BJ (cell line): Measurements from ENCODE around the gene NGF. TPM values are rescaled to one million over a fixed set of nuclear protein-coding genes. Genes with fewer than 3 reads are reported as not detected.

ENCODE experiments used
- CTCF ChIA-PET: fragments of 350-600 bp; formaldehyde crosslinking; extraction: SDS; loops from one replicate; lab custom pipeline; 2021; ENCODE audit warnings: antibody characterized with exemption, inconsistent platforms; lab: Yijun Ruan, JAX
- POLR2A ChIA-PET: fragments of 300-600 bp; sonication (Branson Sonifier 250); formaldehyde crosslinking; extraction: SDS; loops from one replicate; lab custom pipeline; 2021; ENCODE audit warnings: antibody characterized with exemption; lab: Charles Lee
- DNase-seq: peaks from one replicate; pipeline ENCODE4 v3.0.0-alpha.2; 2011; ENCODE audit warnings: low read depth
- H3K27me3 ChIP-seq: 2 replicates; pipeline ENCODE4 v1.6.0; 2011; ENCODE audit warnings: low read length; ENCODE audit not compliant: control insufficient read depth, insufficient read depth
- H3K36me3 ChIP-seq: 2 replicates; pipeline ENCODE4 v1.5.1; 2011; ENCODE audit warnings: low read length; ENCODE audit not compliant: control insufficient read depth, insufficient read depth
- H3K4me3 ChIP-seq: 2 replicates; pipeline ENCODE4 v1.5.1; 2011; ENCODE audit warnings: low read depth, mild to moderate bottlenecking, control low read depth, low read length
- CTCF ChIP-seq: IDR thresholded peaks from 2 replicates; pipeline ENCODE4 v1.5.1; 2011; ENCODE audit warnings: low read depth, mild to moderate bottlenecking, control low read depth, inconsistent platforms, low read length, moderate library complexity; ENCODE audit not compliant: insufficient read depth
- polyA plus RNA-seq: library from polyadenylated mRNA; depleted of rRNA; stranded (reverse); fragments of >200 nt; gene quantifications from 2 replicates; pipeline ENCODE4 v1.2.3, GENCODE V29; 2011

The NGF gene
- polyA plus RNA-seq, 1 experiment, result 49.6 TPM

- Histone ChIP-seq H3K36me3 (peaks cover 18% of the 10 kb centered on the region), H3K27me3 (no peaks in the 10 kb centered on the region), H3K4me3 (no peak overlapping the region)
- ChIA-PET CTCF (interaction anchor here (1.0 to 1.8 kb wide), 3 partner anchors 10 to 12 kb away, joined by 3 to 6 read pairs (median 3); no protein-coding TSS in a partner anchor), POLR2A (no interaction called here)
- no peak for DNase-seq
- no peak for TF ChIP-seq CTCF
Observed at GRCh38 chr1:115289940-115290339, 48.1 kb downstream of the NGF start.

GRCh38 chr1:115288591-115289198 is 49.4 kb downstream of the NGF start:
- Histone ChIP-seq H3K36me3 (peaks cover 18% of the 10 kb centered on the region), H3K4me3 (no peak overlapping the region), H3K27me3 (no peaks in the 10 kb centered on the region)
- DNase-seq, result no peak
- no peak for TF ChIP-seq CTCF
- ChIA-PET CTCF (interaction anchor here (0.7 to 1.8 kb wide), 2 partner anchors 11 to 172 kb away, joined by 4 to 6 read pairs; no protein-coding TSS in a partner anchor), POLR2A (no interaction called here)

GRCh38 chr1:115286431-115287205 is 51.4 kb downstream of the NGF start:
- TF ChIP-seq CTCF, result no peak
- Histone ChIP-seq H3K36me3 (peaks cover 16% of the 10 kb centered on the region), H3K4me3 (no peak overlapping the region), H3K27me3 (no peaks in the 10 kb centered on the region)
- POLR2A ChIA-PET, result no interaction called here
- CTCF ChIA-PET, result interaction anchor here (0.5 to 1.3 kb wide), 3 partner anchors 44 to 309 kb away, joined by 3 read pairs; no protein-coding TSS in a partner anchor
- no peak for DNase-seq

- H3K4me3 ChIP-seq, result no peak overlapping the region
- ChIA-PET CTCF (interaction anchor here (0.7 to 3.1 kb wide), 3 partner anchors 17 to 311 kb away, joined by 3 to 14 read pairs (median 3); no protein-coding TSS in a partner anchor), POLR2A (no interaction called here)
- DNase-seq, result no peak
- H3K27me3 ChIP-seq, result no peaks in the 10 kb centered on the region
- peaks cover 15% of the 10 kb centered on the region for H3K36me3 ChIP-seq
- TF ChIP-seq CTCF, result no peak
Observed at GRCh38 chr1:115284209-115284608, 53.8 kb downstream of the NGF start.

GRCh38 chr1:115283681-115284146 is 54.3 kb downstream of the NGF start:
- no peak for TF ChIP-seq CTCF
- peaks cover 15% of the 10 kb centered on the region for H3K36me3 ChIP-seq
- no peak for DNase-seq
- ChIA-PET CTCF (interaction anchor here (0.7 to 3.1 kb wide), 4 partner anchors 18 to 312 kb away, joined by 3 to 14 read pairs (median 3); no protein-coding TSS in a partner anchor), POLR2A (no interaction called here)
- no peaks in the 10 kb centered on the region for H3K27me3 ChIP-seq
- H3K4me3 ChIP-seq, result no peak overlapping the region
